SK-N-SH (cell line): ENCODE data around the gene POLN.

ENCODE experiments used
- EP300 ChIP-seq, 2 experiments: IDR thresholded peaks; 2 replicates each; pipeline versions ENCODE4 v1.4.0 to v1.6.1; 2012; ENCODE audit warnings: borderline replicate concordance in 1 of 2, low read depth in 1 of 2, low read length in 1 of 2
- JUND ChIP-seq: IDR thresholded peaks from 2 replicates; pipeline ENCODE4 v1.4.0; 2012
- RAD21 ChIP-seq: IDR thresholded peaks from 2 replicates; pipeline ENCODE4 v1.6.1; 2012; ENCODE audit warnings: mild to moderate bottlenecking, low read length
- TCF12 ChIP-seq: IDR thresholded peaks from 2 replicates; pipeline ENCODE4 v1.4.0; 2012
- TF ChIP-seq, protein P1 (sequence below): fragments of 200-600 bp; sonication (generic); IDR thresholded peaks from 2 replicates; pipeline ENCODE4 v1.6.1; 2017; ENCODE audit warnings: antibody characterized with exemption, mild to moderate bottlenecking, moderate library complexity
- TF ChIP-seq, protein P2 (sequence below): IDR thresholded peaks from 2 replicates; pipeline ENCODE4 v1.4.0; 2012; ENCODE audit warnings: low read depth, borderline replicate concordance

DNA sequence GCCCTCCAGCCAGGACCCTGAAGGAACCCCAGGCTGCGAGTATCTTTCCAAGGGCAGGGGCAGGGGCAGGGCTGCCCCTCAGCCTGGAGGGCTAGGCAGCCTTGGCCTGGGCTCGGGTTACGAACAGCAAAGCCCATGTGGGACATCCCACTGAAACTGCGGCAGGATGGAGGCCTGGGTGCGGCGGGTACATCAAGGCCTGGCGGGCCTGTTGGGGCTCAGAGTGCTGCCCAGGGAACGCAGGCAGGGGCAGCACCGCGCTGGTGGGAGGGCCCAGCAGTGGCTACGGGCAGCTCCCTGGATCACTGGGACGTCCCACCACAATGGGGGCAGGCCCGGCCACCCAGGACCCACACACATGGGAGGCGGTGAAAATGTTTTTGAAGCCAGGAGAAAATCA is 171.9 kb downstream of the POLN start:
- TF ChIP-seq EP300 (IDR thresholded peaks at IDR 0.05; ENCODE audit: borderline replicate concordance in 1 of 2, low read depth in 1 of 2, low read length in 1 of 2) (no peak), TCF12 (no peak), RAD21 (no peak), JUND (no peak)
- TF ChIP-seq, protein P1, sequence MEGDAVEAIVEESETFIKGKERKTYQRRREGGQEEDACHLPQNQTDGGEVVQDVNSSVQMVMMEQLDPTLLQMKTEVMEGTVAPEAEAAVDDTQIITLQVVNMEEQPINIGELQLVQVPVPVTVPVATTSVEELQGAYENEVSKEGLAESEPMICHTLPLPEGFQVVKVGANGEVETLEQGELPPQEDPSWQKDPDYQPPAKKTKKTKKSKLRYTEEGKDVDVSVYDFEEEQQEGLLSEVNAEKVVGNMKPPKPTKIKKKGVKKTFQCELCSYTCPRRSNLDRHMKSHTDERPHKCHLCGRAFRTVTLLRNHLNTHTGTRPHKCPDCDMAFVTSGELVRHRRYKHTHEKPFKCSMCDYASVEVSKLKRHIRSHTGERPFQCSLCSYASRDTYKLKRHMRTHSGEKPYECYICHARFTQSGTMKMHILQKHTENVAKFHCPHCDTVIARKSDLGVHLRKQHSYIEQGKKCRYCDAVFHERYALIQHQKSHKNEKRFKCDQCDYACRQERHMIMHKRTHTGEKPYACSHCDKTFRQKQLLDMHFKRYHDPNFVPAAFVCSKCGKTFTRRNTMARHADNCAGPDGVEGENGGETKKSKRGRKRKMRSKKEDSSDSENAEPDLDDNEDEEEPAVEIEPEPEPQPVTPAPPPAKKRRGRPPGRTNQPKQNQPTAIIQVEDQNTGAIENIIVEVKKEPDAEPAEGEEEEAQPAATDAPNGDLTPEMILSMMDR = no peak
- TF ChIP-seq, protein P2, sequence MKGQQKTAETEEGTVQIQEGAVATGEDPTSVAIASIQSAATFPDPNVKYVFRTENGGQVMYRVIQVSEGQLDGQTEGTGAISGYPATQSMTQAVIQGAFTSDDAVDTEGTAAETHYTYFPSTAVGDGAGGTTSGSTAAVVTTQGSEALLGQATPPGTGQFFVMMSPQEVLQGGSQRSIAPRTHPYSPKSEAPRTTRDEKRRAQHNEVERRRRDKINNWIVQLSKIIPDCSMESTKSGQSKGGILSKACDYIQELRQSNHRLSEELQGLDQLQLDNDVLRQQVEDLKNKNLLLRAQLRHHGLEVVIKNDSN = no peak
